NCI-H1930 (cell line): ENCODE results near the gene MAP1LC3A.
"Not testable (repeated sequence)": the region's sequence is repeated elsewhere in the genome, so short reads cannot be mapped to it uniquely, and the experiment has no call there.

ENCODE experiments used
- DNase-seq, 2 experiments: peaks; one replicate each; lab custom pipeline; 2025; lab: John Stamatoyannopoulos, UW

The MAP1LC3A gene

GRCh38 chr20:34558320-34559218 is at the start of gene MAP1LC3A:
Gene MAP1LC3A, plus strand, starts transcription at chr20:34558718. Its CDS starts 151 bp downstream, at chr20:34558869.
- DNase-seq: peak; percentile 93 to 97

GRCh38 chr20:34510575-34510974 is 47.9 kb upstream of the MAP1LC3A start:
- no peak for DNase-seq

- DNase-seq: no peak
These were observed 46.6 kb upstream of the MAP1LC3A start for GRCh38 chr20:34511891-34512265.

GRCh38 chr20:34512266-34512954 is 46.1 kb upstream of the MAP1LC3A start:
- DNase-seq: no peak

- no peak for DNase-seq
These were observed 45.5 kb upstream of the MAP1LC3A start for GRCh38 chr20:34512955-34513419.

GRCh38 chr20:34514034-34514433 is 44.5 kb upstream of the MAP1LC3A start:
- DNase-seq: not testable (repeated sequence)

GRCh38 chr20:34514897-34515483 is 43.5 kb upstream of the MAP1LC3A start:
- DNase-seq: no peak

- no peak for DNase-seq
These were observed 42.9 kb upstream of the MAP1LC3A start for GRCh38 chr20:34515484-34516246.

GRCh38 chr20:34516247-34517113 is 42.0 kb upstream of the MAP1LC3A start, which contains the start of gene DYNLRB1:
Gene DYNLRB1, plus strand, starts transcription at chr20:34516422. Its CDS starts 37 bp downstream, at chr20:34516459.
- DNase-seq: peak; percentile 95 to 99

GRCh38 chr20:34517114-34517505 is 41.4 kb upstream of the MAP1LC3A start:
- no peak for DNase-seq

- DNase-seq: not testable (repeated sequence)
These were observed 39.7 kb upstream of the MAP1LC3A start for GRCh38 chr20:34518863-34519262.

- not testable (repeated sequence) for DNase-seq
These were observed 38.7 kb upstream of the MAP1LC3A start for GRCh38 chr20:34519841-34520240.

- DNase-seq: no peak
These were observed 35.3 kb upstream of the MAP1LC3A start for GRCh38 chr20:34522969-34523871.

GRCh38 chr20:34524426-34524825 is 34.1 kb upstream of the MAP1LC3A start:
- DNase-seq: no peak

- no peak for DNase-seq
These were observed 33.2 kb upstream of the MAP1LC3A start for GRCh38 chr20:34525342-34525708.

GRCh38 chr20:34525709-34526416 is 32.7 kb upstream of the MAP1LC3A start:
- no peak for DNase-seq

GRCh38 chr20:34526466-34526865 is 32.1 kb upstream of the MAP1LC3A start:
- no peak for DNase-seq

GRCh38 chr20:34527016-34527415 is 31.5 kb upstream of the MAP1LC3A start:
- no peak for DNase-seq

GRCh38 chr20:34528921-34529297 is 29.6 kb upstream of the MAP1LC3A start:
- no peak for DNase-seq
